DND-41 (cell line): ENCODE data around the gene DLX2.

Source experiments
- EZH2 ChIP-seq: IDR thresholded peaks from 3 replicates; pipeline ENCODE4 v1.6.1; 2012; ENCODE audit warnings: borderline replicate concordance, low read depth, mild to moderate bottlenecking, moderate library complexity, low read length, inconsistent platforms; ENCODE audit not compliant: severe bottlenecking
- TF ChIP-seq, protein P1 (sequence below): IDR thresholded peaks from 2 replicates; pipeline ENCODE4 v1.5.1; 2012; ENCODE audit warnings: borderline replicate concordance, low read length, moderate library complexity, mild to moderate bottlenecking; ENCODE audit not compliant: poor library complexity, severe bottlenecking; ENCODE audit errors: extremely low read depth

DNA sequence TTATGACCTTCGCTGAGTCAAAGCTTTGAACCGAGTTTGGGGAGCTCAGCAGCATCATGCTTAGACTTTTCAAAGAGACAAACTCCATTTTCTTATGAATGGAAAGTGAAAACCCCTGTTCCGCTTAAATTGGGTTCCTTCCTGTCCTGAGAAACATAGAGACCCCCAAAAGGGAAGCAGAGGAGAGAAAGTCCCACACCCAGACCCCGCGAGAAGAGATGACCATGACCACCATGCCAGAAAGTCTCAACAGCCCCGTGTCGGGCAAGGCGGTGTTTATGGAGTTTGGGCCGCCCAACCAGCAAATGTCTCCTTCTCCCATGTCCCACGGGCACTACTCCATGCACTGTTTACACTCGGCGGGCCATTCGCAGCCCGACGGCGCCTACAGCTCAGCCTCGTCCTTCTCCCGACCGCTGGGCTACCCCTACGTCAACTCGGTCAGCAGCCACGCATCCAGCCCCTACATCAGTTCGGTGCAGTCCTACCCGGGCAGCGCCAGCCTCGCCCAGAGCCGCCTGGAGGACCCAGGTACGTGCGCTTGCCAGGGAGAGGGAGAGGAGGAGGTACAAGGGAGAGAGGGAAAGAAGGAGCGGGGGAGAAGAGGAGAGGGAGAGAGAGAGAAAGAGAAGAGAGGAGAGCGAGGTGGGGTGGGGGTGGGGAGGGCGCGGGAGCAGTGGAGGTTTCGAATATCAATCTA, 17.1 kb downstream of the DLX2 start, which contains the start of gene DLX1:
- TF ChIP-seq, protein P1, sequence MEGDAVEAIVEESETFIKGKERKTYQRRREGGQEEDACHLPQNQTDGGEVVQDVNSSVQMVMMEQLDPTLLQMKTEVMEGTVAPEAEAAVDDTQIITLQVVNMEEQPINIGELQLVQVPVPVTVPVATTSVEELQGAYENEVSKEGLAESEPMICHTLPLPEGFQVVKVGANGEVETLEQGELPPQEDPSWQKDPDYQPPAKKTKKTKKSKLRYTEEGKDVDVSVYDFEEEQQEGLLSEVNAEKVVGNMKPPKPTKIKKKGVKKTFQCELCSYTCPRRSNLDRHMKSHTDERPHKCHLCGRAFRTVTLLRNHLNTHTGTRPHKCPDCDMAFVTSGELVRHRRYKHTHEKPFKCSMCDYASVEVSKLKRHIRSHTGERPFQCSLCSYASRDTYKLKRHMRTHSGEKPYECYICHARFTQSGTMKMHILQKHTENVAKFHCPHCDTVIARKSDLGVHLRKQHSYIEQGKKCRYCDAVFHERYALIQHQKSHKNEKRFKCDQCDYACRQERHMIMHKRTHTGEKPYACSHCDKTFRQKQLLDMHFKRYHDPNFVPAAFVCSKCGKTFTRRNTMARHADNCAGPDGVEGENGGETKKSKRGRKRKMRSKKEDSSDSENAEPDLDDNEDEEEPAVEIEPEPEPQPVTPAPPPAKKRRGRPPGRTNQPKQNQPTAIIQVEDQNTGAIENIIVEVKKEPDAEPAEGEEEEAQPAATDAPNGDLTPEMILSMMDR: no peak
- no peak for TF ChIP-seq EZH2
